ENCODE data around the gene NPC1.

DNA sequence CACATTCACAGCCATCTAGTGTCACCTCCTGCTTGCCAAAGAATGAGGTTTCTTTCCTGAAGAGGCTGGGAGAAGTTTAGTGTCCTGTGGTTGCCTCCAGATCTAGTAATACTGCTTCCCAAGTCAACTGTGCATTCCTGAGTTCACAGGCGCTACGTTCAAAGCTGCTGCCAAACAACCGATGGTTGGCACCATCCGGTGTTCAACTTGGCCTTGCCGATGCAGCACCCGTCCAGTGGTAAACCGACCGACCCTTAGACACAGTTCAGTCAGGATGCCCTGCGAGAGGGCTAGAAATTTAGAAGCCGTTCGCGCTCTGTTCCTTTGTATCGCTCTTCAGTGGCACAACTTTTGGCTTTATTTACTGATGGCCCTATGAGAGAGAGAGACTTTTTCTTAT, 54.4 kb downstream of the NPC1 start:
- TF ChIP-seq, protein P1, sequence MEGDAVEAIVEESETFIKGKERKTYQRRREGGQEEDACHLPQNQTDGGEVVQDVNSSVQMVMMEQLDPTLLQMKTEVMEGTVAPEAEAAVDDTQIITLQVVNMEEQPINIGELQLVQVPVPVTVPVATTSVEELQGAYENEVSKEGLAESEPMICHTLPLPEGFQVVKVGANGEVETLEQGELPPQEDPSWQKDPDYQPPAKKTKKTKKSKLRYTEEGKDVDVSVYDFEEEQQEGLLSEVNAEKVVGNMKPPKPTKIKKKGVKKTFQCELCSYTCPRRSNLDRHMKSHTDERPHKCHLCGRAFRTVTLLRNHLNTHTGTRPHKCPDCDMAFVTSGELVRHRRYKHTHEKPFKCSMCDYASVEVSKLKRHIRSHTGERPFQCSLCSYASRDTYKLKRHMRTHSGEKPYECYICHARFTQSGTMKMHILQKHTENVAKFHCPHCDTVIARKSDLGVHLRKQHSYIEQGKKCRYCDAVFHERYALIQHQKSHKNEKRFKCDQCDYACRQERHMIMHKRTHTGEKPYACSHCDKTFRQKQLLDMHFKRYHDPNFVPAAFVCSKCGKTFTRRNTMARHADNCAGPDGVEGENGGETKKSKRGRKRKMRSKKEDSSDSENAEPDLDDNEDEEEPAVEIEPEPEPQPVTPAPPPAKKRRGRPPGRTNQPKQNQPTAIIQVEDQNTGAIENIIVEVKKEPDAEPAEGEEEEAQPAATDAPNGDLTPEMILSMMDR (IDR thresholded peaks at IDR 0.05): no peak
- no peak for TF ChIP-seq POLR2A (IDR thresholded peaks at IDR 0.05)

Measured in body of pancreas (tissue), 4 donors.